NCI-H2227 treated with DMSO at 0.1 percent for 48 hours (cell line): Measurements from ENCODE around the gene VANGL2.
"Not testable (repeated sequence)": the region's sequence is repeated elsewhere in the genome, so short reads cannot be mapped to it uniquely, and the experiment has no call there.

Source experiments
- DNase-seq: peaks from one replicate; lab custom pipeline; 2025; lab: John Stamatoyannopoulos, UW

VANGL2 gene

GRCh38 chr1:160370561-160371345 lies 29.6 kb upstream of the VANGL2 start:
- DNase-seq, result no peak

DNA sequence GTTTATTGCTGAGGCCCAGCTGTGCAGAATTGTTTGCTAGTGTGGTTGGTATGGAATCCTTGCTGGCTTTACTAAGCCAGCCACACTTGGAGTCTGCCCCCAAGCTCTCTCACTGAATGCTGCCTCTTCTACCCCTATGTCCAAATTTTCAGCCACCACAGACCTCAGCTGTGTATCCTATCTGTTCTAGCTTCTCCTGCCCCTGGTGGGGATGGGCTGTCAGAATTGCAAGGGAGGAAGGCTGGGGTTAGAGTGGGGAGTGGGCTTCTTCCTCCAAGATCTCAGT lies 29.1 kb upstream of the VANGL2 start:
- no peak for DNase-seq

DNA sequence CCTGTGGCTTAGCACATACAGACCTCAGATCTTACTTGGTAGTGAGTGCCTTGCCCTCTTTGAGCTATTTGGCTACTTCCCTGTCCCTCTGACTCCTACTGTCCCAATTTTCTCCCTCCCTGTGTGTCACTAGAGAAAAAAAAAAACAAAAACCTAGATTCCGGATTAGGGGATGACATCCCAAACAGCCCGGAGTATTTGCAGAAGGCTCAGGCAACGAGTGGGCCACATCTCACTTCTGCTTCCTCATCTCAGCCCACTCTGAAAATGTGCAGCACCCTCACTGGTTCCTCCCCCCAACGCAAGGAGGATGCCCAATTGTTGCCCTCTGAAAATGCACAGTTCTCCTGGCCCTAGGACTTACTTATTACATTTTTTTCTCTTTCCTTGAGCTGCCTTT lies 28.6 kb upstream of the VANGL2 start:
- DNase-seq, result no peak

- DNase-seq, result no peak
These were observed 26.7 kb upstream of the VANGL2 start for GRCh38 chr1:160373696-160374095.

- no peak for DNase-seq
These were observed 25.9 kb upstream of the VANGL2 start for GRCh38 chr1:160374306-160375110.

GRCh38 chr1:160375788-160376524 lies 24.4 kb upstream of the VANGL2 start:
- DNase-seq, result peak; percentile 5

DNA sequence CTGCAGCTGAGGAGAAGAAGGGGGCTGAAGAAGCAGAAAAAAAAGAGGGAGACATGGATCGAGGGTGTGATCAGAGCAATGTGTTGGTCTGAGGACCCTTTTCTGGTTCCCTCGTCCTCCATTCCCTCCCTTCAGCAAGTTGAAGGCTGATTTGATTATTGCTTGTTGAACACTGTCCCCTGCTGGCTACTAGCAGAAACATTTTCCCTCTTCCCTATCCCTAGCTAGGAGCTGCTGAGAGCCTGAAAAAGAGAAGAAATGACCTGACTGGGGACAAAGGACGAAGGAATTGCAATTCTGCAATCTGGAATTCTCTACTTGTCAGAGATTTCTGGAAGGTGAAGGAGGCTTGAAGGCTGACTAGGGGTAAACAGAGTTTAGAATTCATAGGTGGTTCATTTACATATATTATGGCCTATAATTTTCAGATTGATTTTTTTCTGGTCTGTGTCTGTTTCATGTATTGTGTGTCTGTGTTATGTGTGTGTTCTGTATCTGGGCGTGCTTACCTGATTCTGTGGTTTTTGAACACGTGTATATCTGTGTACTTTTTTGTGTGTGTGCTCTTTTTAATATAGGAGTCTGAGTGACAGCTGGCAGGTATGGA lies 23.7 kb upstream of the VANGL2 start:
- DNase-seq, result peak; percentile 88

- DNase-seq, result no peak
These were observed 22.7 kb upstream of the VANGL2 start for GRCh38 chr1:160377585-160378206.

DNA sequence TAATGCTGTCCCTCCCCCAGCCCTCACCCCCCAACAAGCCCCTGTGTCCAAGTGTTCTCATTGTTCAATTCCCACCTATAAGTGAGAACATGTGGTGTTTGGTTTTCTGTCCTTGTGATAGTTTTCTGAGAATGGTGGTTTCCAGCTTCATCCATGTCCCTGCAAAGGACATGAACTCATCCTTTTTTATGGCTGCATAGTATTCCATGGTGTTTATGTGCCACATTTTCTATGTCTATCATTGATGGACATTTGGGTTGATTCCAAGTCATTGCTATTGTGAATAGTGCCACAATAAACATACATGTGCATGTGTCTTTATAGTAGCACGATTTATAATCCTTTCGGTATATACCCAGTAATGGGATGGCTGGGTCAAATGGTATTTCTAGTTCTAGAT lies 15.6 kb upstream of the VANGL2 start:
- not testable (repeated sequence) for DNase-seq

DNA sequence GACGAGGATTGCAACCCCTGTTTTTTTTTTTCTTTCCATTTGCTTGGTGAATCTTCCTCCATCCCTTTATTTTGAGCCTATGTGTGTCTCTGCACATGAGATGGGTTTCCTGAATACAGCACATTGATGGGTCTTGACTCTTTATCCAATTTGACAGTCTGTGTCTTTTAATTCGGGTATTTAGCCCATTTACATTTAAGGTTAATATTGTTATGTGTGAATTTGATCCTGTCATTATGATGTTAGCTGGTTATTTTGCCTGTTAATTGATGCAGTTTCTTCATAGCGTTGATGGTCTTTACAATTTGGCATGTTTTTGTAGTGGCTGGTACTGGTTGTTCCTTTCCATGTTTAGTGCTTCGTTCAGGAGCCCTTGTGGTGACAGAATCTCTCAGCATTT lies 12.0 kb upstream of the VANGL2 start:
- not testable (repeated sequence) for DNase-seq

GRCh38 chr1:160394673-160395072 lies 5.7 kb upstream of the VANGL2 start:
- DNase-seq, result no peak

DNA sequence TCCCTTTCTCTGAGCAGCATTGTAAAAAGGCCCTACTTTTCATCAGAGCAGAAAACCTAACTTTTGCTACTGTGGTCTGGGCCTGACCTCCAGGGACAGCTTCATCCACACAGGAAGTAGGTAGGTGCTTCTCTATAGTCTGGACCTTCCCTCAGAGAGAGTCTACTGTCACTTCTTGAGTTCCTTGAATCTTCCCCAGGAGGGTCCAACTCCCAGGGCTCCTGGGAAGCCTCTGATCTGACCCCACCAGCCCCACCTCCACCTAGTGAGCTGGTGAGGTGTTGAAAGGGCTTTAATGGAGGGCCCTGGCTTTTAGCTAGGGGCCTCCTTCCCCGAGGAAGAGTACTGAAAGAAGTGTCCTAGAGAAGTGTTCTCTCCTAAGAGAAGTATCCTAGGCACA lies 2.7 kb upstream of the VANGL2 start:
- no peak for DNase-seq

DNA sequence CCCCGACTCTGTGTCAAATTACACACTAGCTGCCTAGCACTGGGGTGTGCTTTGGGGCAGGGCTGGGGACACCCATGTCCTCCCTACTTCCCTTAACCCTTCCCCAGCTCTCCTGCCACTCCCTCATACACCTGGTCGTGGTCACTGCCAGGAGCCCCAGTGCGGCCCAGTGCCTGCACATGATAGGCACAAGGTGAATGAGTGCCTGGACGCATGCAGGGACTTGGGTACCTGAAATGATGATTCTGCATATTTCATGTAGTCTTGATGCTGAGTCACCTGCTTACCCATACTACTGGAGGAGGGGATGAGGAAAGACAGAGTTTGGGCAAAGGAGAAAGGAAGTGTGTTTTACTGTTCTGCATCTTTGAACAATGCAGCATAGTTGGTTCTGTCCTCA lies 1.5 kb upstream of the VANGL2 start:
- no peak for DNase-seq

GRCh38 chr1:160399544-160400222 lies 681 bp upstream of the VANGL2 start:
- no peak for DNase-seq

GRCh38 chr1:160400646-160401486 lies 502 bp downstream of the VANGL2 start:
- no peak for DNase-seq

DNA sequence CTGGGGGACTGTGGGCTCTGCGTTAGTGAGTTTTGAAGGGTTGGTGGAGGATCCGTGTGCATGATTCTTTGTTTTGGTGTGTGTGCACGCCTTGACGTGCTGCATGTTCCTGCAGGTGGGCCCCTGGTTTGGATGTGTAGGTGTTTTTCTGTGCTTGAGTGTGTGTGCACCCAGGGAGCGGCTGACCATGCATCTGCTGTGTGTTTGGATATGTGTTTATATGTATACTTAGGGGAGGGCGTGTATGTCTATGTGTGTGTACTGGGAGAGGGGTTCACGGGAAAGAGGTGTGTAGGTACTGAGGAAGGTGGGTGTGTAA lies 1.1 kb downstream of the VANGL2 start:
- no peak for DNase-seq

GRCh38 chr1:160402001-160402795 lies 1.8 kb downstream of the VANGL2 start:
- no peak for DNase-seq

DNA sequence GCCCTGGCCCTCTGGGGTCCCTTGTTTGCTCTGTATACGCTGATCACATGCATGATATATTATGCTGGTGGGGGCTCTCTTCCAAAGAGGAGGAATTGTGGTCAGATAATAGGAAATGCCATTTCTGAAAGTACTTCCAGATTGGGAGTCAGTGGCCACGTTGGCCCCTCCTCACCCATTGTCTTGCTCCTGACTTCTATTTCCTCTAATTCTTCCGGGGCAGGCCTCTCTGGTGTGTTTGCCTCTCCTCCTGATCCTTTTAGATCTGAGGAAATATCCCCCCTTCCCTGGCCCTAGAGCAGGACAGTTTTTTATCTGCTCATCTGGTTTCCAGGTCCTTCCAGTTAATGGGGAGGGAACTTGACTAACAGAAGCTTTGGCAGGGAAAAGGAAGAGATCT lies 2.9 kb downstream of the VANGL2 start:
- DNase-seq, result no peak

DNA sequence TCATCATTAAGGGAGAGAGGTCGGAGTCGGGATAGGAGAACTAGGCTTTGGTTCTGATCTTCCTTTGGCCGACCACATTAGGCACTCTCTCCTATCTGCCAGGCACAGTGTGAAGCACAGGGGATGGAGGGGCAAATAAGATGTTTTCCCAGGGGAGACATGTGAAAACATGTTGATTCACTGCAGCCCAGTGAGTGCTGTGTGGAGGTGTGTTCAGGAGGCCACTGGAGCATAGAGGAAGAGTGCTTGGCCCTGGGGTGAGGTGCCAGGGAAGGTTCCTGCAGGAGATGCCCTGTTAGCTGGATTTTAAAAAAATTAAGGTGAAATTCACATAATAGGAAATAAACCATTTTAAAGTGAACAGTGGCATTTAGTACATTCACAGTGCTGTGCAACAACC lies 3.7 kb downstream of the VANGL2 start:
- DNase-seq, result no peak

DNA sequence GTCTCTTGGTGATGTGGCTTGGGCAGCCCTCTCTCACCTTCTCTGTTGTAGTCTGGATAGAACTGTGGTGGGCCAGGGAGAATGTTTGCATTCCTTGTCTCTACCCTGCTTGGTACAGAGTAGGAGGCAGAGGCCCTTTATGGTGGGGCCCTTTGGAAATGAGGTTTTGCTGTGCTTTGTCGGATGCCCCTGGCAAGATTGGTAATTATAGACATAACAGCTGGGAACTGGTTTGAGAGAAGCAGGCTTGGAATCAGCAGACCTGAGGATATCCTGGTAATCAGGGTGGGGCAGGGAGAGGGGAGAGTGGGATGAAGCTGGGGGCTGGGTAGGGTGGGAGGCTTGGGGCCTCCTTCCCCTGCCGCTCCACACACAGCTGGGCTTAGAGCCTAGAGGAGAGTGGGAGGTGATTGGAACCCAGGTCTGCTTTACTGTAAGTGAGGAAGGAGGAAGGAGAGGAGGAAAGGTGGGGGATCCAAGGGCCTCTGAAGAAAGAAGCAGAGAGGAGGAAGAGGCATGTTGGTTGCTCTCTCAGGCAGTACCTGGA lies 5.0 kb downstream of the VANGL2 start:
- DNase-seq, result no peak
